Measurements from ENCODE around the gene JAZF1.

The JAZF1 gene

DNA sequence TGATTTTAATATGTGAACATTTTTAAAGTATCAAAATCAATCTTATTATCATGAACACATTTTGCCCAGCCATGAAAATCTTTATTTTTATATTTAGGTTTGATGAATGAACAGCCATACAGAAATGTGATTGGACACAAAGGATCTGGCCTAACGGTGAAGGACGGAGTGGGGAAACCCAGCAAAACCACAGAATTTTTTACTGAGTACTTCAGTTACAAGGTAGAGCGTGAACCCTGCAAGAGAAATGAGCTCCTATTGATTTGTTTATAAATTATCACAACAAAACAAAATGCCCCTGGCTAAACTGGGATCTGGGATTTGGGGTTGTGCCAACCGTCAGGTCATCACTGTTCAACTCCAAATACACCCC is 118.8 kb downstream of the JAZF1 start:
- TF ChIP-seq, protein P1, sequence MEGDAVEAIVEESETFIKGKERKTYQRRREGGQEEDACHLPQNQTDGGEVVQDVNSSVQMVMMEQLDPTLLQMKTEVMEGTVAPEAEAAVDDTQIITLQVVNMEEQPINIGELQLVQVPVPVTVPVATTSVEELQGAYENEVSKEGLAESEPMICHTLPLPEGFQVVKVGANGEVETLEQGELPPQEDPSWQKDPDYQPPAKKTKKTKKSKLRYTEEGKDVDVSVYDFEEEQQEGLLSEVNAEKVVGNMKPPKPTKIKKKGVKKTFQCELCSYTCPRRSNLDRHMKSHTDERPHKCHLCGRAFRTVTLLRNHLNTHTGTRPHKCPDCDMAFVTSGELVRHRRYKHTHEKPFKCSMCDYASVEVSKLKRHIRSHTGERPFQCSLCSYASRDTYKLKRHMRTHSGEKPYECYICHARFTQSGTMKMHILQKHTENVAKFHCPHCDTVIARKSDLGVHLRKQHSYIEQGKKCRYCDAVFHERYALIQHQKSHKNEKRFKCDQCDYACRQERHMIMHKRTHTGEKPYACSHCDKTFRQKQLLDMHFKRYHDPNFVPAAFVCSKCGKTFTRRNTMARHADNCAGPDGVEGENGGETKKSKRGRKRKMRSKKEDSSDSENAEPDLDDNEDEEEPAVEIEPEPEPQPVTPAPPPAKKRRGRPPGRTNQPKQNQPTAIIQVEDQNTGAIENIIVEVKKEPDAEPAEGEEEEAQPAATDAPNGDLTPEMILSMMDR (IDR thresholded peaks at IDR 0.05; ENCODE audit: insufficient read depth, missing control alignments): no peak
- FAIRE-seq (no peak), DNase-seq (ENCODE audit: insufficient read length, low spot score) (no peak)

DNA sequence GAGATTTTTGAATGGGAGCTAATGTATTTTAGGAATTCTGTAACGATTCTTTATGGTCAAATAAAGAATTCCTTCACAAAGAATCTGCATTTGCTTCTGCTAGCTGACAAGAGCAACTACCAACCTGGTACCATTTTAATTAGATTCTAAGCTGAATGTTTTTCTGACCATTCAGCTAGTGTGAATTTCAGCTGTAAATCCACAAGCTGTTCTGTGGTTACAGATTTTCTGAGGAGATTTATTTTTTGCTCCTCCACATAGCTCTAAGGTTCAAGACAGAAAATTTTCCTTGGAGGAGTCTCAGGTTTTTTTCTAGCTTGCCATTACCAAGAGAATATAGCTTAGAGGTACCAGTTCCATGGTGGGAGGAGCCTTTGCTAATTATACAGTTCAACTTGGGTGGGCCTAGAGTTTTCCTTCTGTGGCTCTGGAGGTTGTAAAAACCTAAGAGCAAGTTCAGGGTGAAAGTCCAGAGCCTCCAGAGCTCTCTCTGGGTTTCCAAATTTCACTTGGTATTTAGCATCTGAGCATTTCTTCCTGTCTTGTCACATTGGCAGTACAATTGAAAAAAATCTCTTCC is 120.1 kb downstream of the JAZF1 start:
- TF ChIP-seq, protein P1 (IDR thresholded peaks at IDR 0.05; ENCODE audit: insufficient read depth, missing control alignments): no peak
- DNase-seq (ENCODE audit: insufficient read length, low spot score) (no peak), FAIRE-seq (peak; percentile 29)

DNA sequence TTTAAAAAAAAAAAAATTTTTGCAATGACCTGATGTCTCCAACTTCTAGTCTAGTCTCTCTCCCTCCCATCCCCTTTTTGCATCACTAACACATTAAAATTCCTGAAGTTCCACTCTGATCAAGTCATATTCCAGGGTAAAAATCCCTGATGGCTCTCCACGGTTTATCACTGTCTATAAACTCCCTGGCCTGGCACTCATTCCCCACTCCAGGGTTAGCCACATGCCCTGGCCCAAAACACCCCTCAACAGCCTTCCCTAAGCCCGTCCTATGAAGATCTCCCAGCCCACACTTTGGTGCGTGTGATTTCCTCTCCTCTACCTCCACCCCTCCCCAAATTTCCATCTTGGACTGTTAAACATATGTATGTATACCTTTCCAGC is 125.4 kb downstream of the JAZF1 start:
- DNase-seq (ENCODE audit: insufficient read length, low spot score): no peak
- TF ChIP-seq, protein P1 (IDR thresholded peaks at IDR 0.05; ENCODE audit: insufficient read depth, missing control alignments): no peak
- FAIRE-seq: no peak

DNA sequence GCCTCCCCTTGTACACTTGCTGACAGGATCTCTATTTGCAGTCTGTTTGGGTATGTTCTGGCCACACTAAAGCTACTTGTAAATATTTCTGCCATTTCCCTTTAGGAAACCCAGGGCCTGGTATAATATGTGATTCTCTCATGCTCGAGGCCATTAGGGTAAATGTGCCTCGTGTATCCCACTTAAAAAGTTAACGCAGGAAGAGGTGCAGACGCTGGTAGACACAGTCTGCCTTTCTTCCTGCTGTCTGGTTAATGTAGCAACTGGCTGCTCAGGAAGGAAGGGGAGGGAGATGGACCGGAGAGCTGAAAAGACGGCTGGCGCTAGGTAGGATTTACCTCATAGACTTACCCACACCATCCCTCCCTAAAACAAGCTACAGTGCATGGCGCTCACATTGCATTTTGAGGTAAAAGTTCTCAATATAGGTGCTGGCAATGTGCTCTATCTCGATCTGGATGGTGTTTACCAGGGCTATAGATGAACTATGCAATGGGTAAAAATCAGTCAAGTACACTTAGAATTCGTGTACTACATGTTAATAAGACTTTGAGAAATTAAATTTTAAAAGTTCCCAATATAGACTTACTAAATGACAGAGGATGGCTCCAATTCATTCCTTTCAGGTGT is 125.9 kb downstream of the JAZF1 start:
- no peak for FAIRE-seq
- TF ChIP-seq, protein P1 (IDR thresholded peaks at IDR 0.05; ENCODE audit: insufficient read depth, missing control alignments): no peak

DNA sequence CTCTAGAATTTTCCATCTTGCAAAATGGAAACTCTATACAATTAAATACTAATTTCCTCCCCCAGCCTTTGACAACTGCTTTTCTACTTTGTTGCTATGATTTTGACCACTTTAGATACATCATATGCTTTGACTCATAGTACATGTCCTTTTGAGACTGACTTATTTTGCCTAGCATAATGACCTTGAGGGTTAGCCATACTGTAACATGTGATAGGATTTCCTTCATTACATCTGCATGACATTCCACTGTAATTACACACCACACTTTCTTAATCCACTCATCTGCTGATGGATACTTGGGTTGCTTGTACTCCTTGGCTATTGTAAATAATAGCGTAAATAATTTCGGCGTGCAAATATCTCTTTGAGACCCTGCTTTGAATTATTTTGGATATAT is 127.7 kb downstream of the JAZF1 start:
- TF ChIP-seq, protein P1 (IDR thresholded peaks at IDR 0.05; ENCODE audit: insufficient read depth, missing control alignments): no peak
- DNase-seq (ENCODE audit: insufficient read length, low spot score): no peak
- FAIRE-seq: peak; percentile 6

More for the DNA sequence above, 125.9 kb downstream of the JAZF1 start:
- no peak for DNase-seq (ENCODE audit: insufficient read length, low spot score)

DNA sequence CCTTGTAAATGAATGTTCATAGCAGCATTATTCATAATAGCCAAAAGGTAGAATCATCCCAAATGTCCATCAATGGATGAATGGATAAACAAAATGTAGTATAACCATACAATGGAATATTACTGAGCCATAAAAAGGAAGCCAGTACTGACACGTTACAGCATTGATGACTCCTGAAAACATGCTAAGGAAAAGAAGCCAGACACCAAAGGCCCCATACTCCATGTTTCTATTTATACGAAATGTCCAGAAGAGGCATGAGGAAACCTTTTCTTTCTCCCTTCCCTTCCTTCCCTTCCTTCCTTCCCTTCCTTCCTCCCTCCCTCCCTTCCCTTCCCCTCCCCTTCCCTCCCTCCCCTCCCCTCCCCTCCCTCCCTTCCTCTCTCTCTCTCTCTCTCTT is 131.9 kb downstream of the JAZF1 start:
- FAIRE-seq (no peak), DNase-seq (ENCODE audit: insufficient read length, low spot score) (no peak)
- TF ChIP-seq, protein P1 (IDR thresholded peaks at IDR 0.05; ENCODE audit: insufficient read depth, missing control alignments): no peak

DNA sequence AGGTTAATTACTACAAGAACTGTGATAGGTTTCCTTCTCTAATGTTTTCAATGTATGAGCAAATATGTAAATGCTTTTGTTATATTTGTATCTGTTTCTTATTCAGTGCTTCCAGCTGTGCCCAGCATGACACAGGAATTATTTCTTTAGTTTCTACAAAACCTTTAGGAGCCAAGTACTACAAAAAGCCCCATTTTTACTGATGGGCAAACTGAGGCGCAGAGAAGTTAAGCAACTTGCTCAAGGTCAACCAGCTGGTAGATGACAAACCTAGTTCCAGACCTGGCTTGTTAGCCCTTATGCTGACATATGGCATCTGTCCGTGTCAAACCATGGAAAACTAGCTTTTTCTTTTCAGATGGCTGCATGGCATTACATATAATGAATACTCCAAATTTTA is 134.6 kb downstream of the JAZF1 start:
- no peak for DNase-seq (ENCODE audit: insufficient read length, low spot score)
- no peak for FAIRE-seq
- TF ChIP-seq, protein P1 (IDR thresholded peaks at IDR 0.05; ENCODE audit: insufficient read depth, missing control alignments): no peak
